Testis (tissue), 2 donors: Measurements from ENCODE around the gene KCNC3.

ENCODE experiments used
- CTCF ChIP-seq, 3 experiments: fragments of 450-650 bp in 2 of 3; fragments of 200-600 bp in 1 of 3; sonication (generic) in 1 of 3; IDR thresholded peaks; one replicate each; pipeline ENCODE4 v1.5.1; 2016 to 2019; ENCODE audit warnings: antibody characterized with exemption in 3 of 3, mild to moderate bottlenecking in 2 of 3, moderate library complexity in 1 of 3
- POLR2A ChIP-seq: fragments of 450-650 bp; IDR thresholded peaks from one replicate; pipeline ENCODE4 v1.6.1; 2017; ENCODE audit warnings: antibody characterized with exemption, mild to moderate bottlenecking, moderate library complexity

- TF ChIP-seq CTCF (IDR thresholded peaks at IDR 0.05) (no peak), POLR2A (no peak)
Observed at GRCh38 chr19:50359328-50359818, 30.2 kb upstream of the KCNC3 start.
